ENCODE data around the gene ABHD12B. TPM values are rescaled to one million over a fixed set of nuclear protein-coding genes. Genes with fewer than 3 reads are reported as not detected.

The ABHD12B gene
- total RNA-seq, 2 donors from 2014 or later: 0.80 to 55.0 TPM

DNA sequence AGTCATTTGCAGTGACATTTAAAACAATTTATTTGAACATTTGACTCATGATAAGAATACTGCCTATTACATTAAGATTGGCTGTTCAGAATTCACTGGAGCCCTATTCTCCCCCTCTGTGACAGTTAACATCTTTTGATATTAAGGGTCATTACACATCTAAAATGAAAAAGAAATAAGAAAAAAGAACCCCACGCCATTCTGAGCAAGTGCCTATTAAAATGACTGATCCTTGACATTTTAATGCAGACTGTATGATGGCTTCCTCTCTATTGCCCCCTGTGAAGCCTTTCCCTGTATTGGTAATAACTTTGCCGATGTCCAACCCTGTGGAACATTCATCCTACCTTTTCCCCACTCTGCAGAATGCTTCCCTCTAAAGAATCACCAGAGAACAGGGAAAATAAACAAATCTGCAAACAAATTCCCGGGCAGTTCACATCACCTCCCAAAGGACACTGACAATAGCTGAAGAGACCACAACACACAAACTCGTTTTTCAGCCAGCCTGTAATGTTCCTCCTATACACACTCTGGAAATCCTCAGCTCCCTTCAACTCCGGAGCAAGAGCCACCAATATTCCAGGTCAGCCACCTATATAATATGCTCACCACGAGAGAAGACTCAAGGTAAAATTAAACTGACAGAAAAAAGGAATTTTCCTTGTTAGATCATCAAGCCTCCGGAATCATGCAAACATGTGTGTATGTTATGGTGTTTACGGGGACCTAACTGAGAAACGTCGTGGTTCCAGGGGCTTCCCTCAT, 42.9 kb upstream of the ABHD12B start:
- Mint-ChIP-seq H3K36me3 (ENCODE audit: low read depth) (no peaks in the 10 kb centered on the region), H3K4me1 (peaks cover 26% of the 10 kb centered on the region), H3K9me3 (peaks cover 2% of the 10 kb centered on the region), H3K27ac (no peak overlapping the region), H3K4me3 (no peak overlapping the region), H3K27me3 (ENCODE audit: insufficient read depth) (peaks cover 93% of the 10 kb centered on the region)
- TF ChIP-seq, protein P1, sequence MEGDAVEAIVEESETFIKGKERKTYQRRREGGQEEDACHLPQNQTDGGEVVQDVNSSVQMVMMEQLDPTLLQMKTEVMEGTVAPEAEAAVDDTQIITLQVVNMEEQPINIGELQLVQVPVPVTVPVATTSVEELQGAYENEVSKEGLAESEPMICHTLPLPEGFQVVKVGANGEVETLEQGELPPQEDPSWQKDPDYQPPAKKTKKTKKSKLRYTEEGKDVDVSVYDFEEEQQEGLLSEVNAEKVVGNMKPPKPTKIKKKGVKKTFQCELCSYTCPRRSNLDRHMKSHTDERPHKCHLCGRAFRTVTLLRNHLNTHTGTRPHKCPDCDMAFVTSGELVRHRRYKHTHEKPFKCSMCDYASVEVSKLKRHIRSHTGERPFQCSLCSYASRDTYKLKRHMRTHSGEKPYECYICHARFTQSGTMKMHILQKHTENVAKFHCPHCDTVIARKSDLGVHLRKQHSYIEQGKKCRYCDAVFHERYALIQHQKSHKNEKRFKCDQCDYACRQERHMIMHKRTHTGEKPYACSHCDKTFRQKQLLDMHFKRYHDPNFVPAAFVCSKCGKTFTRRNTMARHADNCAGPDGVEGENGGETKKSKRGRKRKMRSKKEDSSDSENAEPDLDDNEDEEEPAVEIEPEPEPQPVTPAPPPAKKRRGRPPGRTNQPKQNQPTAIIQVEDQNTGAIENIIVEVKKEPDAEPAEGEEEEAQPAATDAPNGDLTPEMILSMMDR (conservative IDR thresholded peaks at IDR 0.05): no peak
- Histone ChIP-seq H3K4me1 (ENCODE audit: control insufficient read depth, insufficient read depth, low read length) (no peaks in the 10 kb centered on the region), H3K9ac (ENCODE audit: extremely low read depth, low read length, poor library complexity, severe bottlenecking) (no peak overlapping the region), H3K9me3 (ENCODE audit: control insufficient read depth, low read length) (no peaks in the 10 kb centered on the region), H3K27me3 (ENCODE audit: control insufficient read depth, insufficient read depth, low read length, poor library complexity, severe bottlenecking) (peaks cover 92% of the 10 kb centered on the region), H3K36me3 (ENCODE audit: control insufficient read depth, insufficient read depth, low read length) (no peaks in the 10 kb centered on the region), H3K4me3 (ENCODE audit: low read length) (no peak overlapping the region), H3K27ac (ENCODE audit: low read depth, low read length) (no peak overlapping the region)
- WGBS, 2 experiments (ENCODE audit: insufficient coverage in 1 of 2, insufficient read length in 1 of 2): 36 to 37% methylated on average over 6 to 10 of the region's 10 CpGs
- DNase-seq: no peak

DNA sequence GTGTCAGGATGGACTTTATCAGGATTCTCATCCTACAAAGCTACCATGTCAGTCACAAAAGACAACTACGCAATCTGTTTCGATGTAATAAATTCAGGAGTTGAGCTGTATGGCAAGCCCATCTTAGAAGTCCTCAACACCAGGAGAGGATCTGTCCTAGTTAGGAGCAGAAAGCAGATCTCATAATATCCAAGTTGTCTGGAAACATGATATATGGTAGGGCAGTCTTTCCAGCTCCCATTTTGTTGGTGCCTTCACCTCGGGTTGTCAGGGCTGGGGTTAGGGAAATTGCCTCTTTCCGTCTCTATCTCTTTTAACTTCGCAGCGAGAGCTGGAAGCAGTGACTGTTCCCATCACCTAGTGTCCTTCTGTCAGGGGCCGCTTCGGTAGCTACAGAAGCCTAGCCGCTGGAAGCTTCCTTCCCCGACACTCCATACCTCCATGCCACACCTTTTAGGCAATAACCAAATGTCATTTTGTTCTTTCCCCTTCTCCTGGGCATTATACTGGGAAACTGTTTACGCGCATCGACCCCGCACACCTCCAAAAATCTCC, 42.3 kb upstream of the ABHD12B start:
- Mint-ChIP-seq H3K4me1 (peaks cover 19% of the 10 kb centered on the region), H3K36me3 (ENCODE audit: low read depth) (no peaks in the 10 kb centered on the region)

DNA sequence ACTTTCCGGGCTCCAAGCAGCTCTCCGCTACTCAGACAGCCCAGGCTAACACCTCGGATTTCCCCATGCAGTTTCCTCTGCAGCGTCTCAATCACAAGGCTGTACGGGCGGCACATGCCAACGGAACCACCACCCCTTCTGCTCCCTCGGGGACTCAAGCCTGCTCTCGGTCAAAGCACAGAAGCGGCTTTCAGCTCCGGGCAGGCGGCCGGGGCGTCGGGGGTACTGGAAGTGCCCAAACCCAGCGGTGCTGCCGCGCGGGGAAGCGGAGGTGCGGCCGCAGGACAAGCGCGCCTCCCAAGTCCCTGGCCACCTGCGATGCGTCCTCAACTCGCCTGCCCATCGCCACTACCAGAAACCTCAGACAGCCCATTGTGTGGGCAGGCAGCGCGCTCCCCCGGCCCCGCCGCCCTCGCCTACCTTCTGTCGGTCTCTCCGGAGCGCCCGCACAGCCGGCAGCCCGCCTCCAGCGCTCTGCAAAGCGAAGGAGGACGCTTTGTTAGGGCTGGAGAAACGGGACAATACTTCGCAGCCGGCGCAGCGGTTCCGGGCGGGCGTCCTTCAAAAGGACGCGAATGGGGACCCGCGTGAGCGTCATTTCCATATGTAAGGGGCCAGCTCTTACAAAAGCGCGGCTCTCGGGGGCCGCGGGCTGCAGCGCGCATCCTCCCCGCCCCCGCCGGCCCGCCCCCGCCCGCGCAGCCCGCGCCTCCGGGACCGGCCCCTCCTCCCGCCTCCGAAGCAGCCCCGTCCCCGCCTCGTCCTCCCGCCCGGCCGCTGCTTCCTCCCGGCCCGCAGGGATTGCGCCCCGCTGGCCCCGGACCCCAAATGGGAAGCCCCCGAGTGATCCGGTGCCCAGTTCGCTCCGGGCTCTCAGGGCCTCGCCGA, 41.6 kb upstream of the ABHD12B start:
- no peak overlapping the region for H3K27ac Mint-ChIP-seq
- peak overlapping the region; percentile 93 for H3K27ac ChIP-seq (ENCODE audit: low read depth, low read length)
- H3K27me3 Mint-ChIP-seq (ENCODE audit: insufficient read depth): peaks cover 93% of the 10 kb centered on the region
- H3K36me3 Mint-ChIP-seq (ENCODE audit: low read depth): no peaks in the 10 kb centered on the region
- peaks cover 14% of the 10 kb centered on the region for H3K4me1 Mint-ChIP-seq
- no peaks in the 10 kb centered on the region for H3K4me1 ChIP-seq (ENCODE audit: control insufficient read depth, insufficient read depth, low read length)
- H3K36me3 ChIP-seq (ENCODE audit: control insufficient read depth, insufficient read depth, low read length): no peaks in the 10 kb centered on the region
- H3K9me3 ChIP-seq (ENCODE audit: control insufficient read depth, low read length): no peaks in the 10 kb centered on the region
- peak overlapping the region; percentile 40 for H3K4me3 Mint-ChIP-seq
- TF ChIP-seq, protein P1 (conservative IDR thresholded peaks at IDR 0.05): no peak
- H3K27me3 ChIP-seq (ENCODE audit: control insufficient read depth, insufficient read depth, low read length, poor library complexity, severe bottlenecking): peaks cover 92% of the 10 kb centered on the region
- H3K4me3 ChIP-seq (ENCODE audit: low read length): peak overlapping the region; percentile 43
- no peak overlapping the region for H3K9ac ChIP-seq (ENCODE audit: extremely low read depth, low read length, poor library complexity, severe bottlenecking)
- peaks cover 2% of the 10 kb centered on the region for H3K9me3 Mint-ChIP-seq
- DNase-seq: peak; percentile 87
- WGBS, 2 experiments (ENCODE audit: insufficient coverage in 1 of 2, insufficient read length in 1 of 2): 0% methylated on average over 37 to 93 of the region's 93 CpGs

More for the DNA sequence above, 42.3 kb upstream of the ABHD12B start:
- H3K27me3 ChIP-seq (ENCODE audit: control insufficient read depth, insufficient read depth, low read length, poor library complexity, severe bottlenecking): peaks cover 92% of the 10 kb centered on the region
- 12 to 21% methylated on average over 6 to 14 of the region's 14 CpGs for WGBS, 2 experiments (ENCODE audit: insufficient coverage in 1 of 2, insufficient read length in 1 of 2)
- TF ChIP-seq, protein P1 (conservative IDR thresholded peaks at IDR 0.05): no peak
- H3K9me3 ChIP-seq (ENCODE audit: control insufficient read depth, low read length): no peaks in the 10 kb centered on the region
- no peak overlapping the region for H3K27ac Mint-ChIP-seq
- H3K9me3 Mint-ChIP-seq: peaks cover 2% of the 10 kb centered on the region
- no peak overlapping the region for H3K9ac ChIP-seq (ENCODE audit: extremely low read depth, low read length, poor library complexity, severe bottlenecking)
- peak overlapping the region; percentile 43 for H3K4me3 ChIP-seq (ENCODE audit: low read length)
- no peaks in the 10 kb centered on the region for H3K4me1 ChIP-seq (ENCODE audit: control insufficient read depth, insufficient read depth, low read length)
- DNase-seq: no peak
- peak overlapping the region; percentile 93 for H3K27ac ChIP-seq (ENCODE audit: low read depth, low read length)
- peak overlapping the region; percentile 40 for H3K4me3 Mint-ChIP-seq
- H3K36me3 ChIP-seq (ENCODE audit: control insufficient read depth, insufficient read depth, low read length): no peaks in the 10 kb centered on the region
- peaks cover 93% of the 10 kb centered on the region for H3K27me3 Mint-ChIP-seq (ENCODE audit: insufficient read depth)

Data from endodermal cell (in vitro differentiated cells).